Measurements from ENCODE around the gene TMEM250. TPM values are rescaled to one million over a fixed set of nuclear protein-coding genes. Genes with fewer than 3 reads are reported as not detected.
A peak's percentile ranks its signal among the peaks of the same experiment; 100 is the strongest.

TMEM250 gene
- total and polyA plus RNA-seq, 5 donors from 2014 or later, result 21.5 to 55.6 (median 45.6) TPM

DNA sequence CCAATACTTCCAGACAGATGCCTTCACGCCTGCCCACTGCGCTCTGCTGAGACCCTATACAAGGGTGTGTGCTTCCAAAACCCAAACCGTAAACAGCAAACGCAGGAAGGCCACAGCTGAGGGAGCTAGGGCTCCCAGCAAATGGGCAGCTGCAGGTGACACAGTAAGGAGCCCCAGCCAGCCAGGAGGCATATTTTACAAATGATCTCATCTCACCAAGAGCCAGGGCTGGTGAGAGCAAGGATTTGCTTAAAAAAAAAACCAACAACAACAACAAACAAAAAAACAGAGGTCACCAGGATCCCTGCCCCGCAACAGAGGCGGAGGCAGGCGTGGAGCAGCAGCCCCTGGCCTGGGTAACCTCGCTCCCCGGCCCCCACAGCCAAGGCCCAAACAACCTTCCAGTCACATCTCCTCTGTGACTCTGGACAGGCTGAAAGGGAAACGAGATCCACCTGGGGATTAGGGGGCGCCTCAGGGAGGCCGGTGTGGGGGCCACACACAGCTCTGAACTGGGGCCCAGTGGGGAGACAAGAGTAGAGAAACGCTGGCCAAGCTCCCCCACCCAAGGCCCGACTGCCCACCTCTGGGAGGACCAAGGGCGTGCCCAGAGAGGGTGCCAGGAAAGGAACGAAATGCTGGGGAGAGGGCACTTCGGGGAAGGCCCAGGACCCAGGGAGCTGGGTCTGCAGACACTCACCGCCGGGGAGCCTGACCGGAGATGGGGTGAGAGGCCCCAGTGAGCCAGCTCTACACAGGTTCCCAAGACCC lies 26.9 kb downstream of the TMEM250 start:
- Histone ChIP-seq H3K4me3 (ENCODE audit: low read depth, low read length) (no peak overlapping the region), H3K27ac (ENCODE audit: insufficient read depth, low read length, poor library complexity, severe bottlenecking) (no peak overlapping the region), H3K36me3 (ENCODE audit: control insufficient read depth, insufficient read depth, low read length) (no peaks in the 10 kb centered on the region), H3K27me3 (ENCODE audit: control insufficient read depth, insufficient read depth, low read length) (no peaks in the 10 kb centered on the region), H3K9me3 (ENCODE audit: control insufficient read depth in 2 of 2, low read length in 2 of 2) (no peaks in the 10 kb centered on the region), H3K4me1 (ENCODE audit: control insufficient read depth, insufficient read depth, low read length, poor library complexity, severe bottlenecking) (peaks cover 25% of the 10 kb centered on the region)
- DNase-seq (no peak), ATAC-seq (ENCODE audit: low read depth in 2 of 2) (no peak)
- Mint-ChIP-seq H3K27ac (peak overlapping the region in 1 of 3 donors; percentile 56), H3K36me3 (no peaks in the 10 kb centered on the region), H3K9me3 (no peaks in the 10 kb centered on the region), H3K4me3 (peak overlapping the region in 3 of 4 donors; percentile 41 to 87 (median 58)), H3K27me3 (peaks cover 5% of the 10 kb centered on the region), H3K4me1 (peaks cover 4 to 24% (median 7%) of the 10 kb centered on the region in 4 donors)

- peaks cover 5% of the 10 kb centered on the region for H3K27me3 Mint-ChIP-seq
- no peak for DNase-seq
- no peaks in the 10 kb centered on the region for H3K9me3 ChIP-seq (ENCODE audit: control insufficient read depth in 2 of 2, low read length in 2 of 2)
- H3K9me3 Mint-ChIP-seq, result no peaks in the 10 kb centered on the region
- H3K4me1 Mint-ChIP-seq, result peaks cover 4 to 20% (median 7%) of the 10 kb centered on the region in 4 donors
- no peaks in the 10 kb centered on the region for H3K27me3 ChIP-seq (ENCODE audit: control insufficient read depth, insufficient read depth, low read length)
- H3K4me3 ChIP-seq (ENCODE audit: low read depth, low read length), result no peak overlapping the region
- peak overlapping the region in 1 of 3 donors; percentile 56 for H3K27ac Mint-ChIP-seq
- H3K4me1 ChIP-seq (ENCODE audit: control insufficient read depth, insufficient read depth, low read length, poor library complexity, severe bottlenecking), result peaks cover 21% of the 10 kb centered on the region
- ATAC-seq (ENCODE audit: low read depth in 2 of 2), result no peak
- H3K36me3 Mint-ChIP-seq, result no peaks in the 10 kb centered on the region
- no peak overlapping the region for H3K27ac ChIP-seq (ENCODE audit: insufficient read depth, low read length, poor library complexity, severe bottlenecking)
- H3K4me3 Mint-ChIP-seq, result peak overlapping the region in 1 of 4 donors; percentile 84
- no peaks in the 10 kb centered on the region for H3K36me3 ChIP-seq (ENCODE audit: control insufficient read depth, insufficient read depth, low read length)
These were observed 27.7 kb downstream of the TMEM250 start for GRCh38 chr9:136090768-136091581.

DNA sequence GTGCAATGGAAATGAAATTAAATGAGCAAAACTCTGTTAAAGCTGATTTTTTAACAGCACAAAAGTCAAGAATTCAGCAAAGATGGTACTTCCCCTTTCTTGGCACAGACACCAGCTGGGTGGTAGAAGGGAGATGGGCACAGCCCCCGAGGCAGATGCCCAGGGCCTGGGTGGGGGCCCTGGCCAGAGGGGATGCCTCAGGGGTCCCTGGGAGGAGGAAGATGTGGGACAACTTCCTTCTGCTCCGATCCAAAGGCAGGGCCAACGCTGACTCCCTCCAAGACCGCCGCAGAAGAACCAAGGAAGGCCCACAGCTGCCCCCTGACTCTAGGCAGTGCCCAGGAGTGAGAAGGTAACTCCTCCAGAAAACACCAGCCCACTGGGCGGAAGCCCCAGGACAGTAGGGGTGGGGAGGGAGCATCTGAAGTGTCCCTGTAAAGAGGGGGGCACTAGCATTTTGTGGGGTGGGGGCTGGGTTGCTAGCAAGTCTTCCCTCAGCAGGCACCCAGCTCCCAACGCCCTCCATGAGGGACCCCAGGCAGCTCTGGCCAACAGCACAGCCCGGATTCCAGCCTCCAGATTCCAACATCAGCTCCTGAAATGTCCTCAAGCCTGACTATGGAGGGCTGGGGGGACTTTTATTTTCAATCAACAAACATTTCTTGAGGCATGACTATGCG lies 28.5 kb downstream of the TMEM250 start:
- H3K4me3 Mint-ChIP-seq, result peak overlapping the region in 2 of 4 donors; percentile 27 to 61
- no peak overlapping the region for H3K27ac Mint-ChIP-seq

GRCh38 chr9:136089697-136090045 lies 29.0 kb downstream of the TMEM250 start:
- no peak overlapping the region for H3K4me3 ChIP-seq (ENCODE audit: low read depth, low read length)
- ATAC-seq (ENCODE audit: low read depth in 2 of 2) (no peak), DNase-seq (peak in 2 of 3 donors; percentile 47 to 54)
- H3K27me3 Mint-ChIP-seq, result peaks cover 5% of the 10 kb centered on the region
- H3K36me3 Mint-ChIP-seq, result no peaks in the 10 kb centered on the region
- no peak overlapping the region for H3K27ac Mint-ChIP-seq
- H3K4me3 Mint-ChIP-seq, result peak overlapping the region in 2 of 4 donors; percentile 27 to 61
- no peaks in the 10 kb centered on the region for H3K36me3 ChIP-seq (ENCODE audit: control insufficient read depth, insufficient read depth, low read length)
- H3K27me3 ChIP-seq (ENCODE audit: control insufficient read depth, insufficient read depth, low read length), result no peaks in the 10 kb centered on the region
- no peaks in the 10 kb centered on the region for H3K9me3 ChIP-seq (ENCODE audit: control insufficient read depth in 2 of 2, low read length in 2 of 2)
- H3K4me1 Mint-ChIP-seq, result peaks cover 4 to 22% (median 8%) of the 10 kb centered on the region in 4 donors
- H3K4me1 ChIP-seq (ENCODE audit: control insufficient read depth, insufficient read depth, low read length, poor library complexity, severe bottlenecking), result peaks cover 17% of the 10 kb centered on the region
- H3K27ac ChIP-seq (ENCODE audit: insufficient read depth, low read length, poor library complexity, severe bottlenecking), result no peak overlapping the region
- no peaks in the 10 kb centered on the region for H3K9me3 Mint-ChIP-seq

More for the DNA sequence above, 28.5 kb downstream of the TMEM250 start:
- Mint-ChIP-seq H3K4me1 (peaks cover 4 to 20% (median 7%) of the 10 kb centered on the region in 4 donors), H3K27me3 (peaks cover 5% of the 10 kb centered on the region), H3K36me3 (no peaks in the 10 kb centered on the region), H3K9me3 (no peaks in the 10 kb centered on the region)
- H3K27me3 ChIP-seq (ENCODE audit: control insufficient read depth, insufficient read depth, low read length), result no peaks in the 10 kb centered on the region
- H3K9me3 ChIP-seq (ENCODE audit: control insufficient read depth in 2 of 2, low read length in 2 of 2), result no peaks in the 10 kb centered on the region
- DNase-seq, result no peak
- no peak overlapping the region for H3K4me3 ChIP-seq (ENCODE audit: low read depth, low read length)
- H3K4me1 ChIP-seq (ENCODE audit: control insufficient read depth, insufficient read depth, low read length, poor library complexity, severe bottlenecking), result peaks cover 17% of the 10 kb centered on the region
- H3K27ac ChIP-seq (ENCODE audit: insufficient read depth, low read length, poor library complexity, severe bottlenecking), result no peak overlapping the region
- H3K36me3 ChIP-seq (ENCODE audit: control insufficient read depth, insufficient read depth, low read length), result no peaks in the 10 kb centered on the region
- no peak for ATAC-seq (ENCODE audit: low read depth in 2 of 2)

DNA sequence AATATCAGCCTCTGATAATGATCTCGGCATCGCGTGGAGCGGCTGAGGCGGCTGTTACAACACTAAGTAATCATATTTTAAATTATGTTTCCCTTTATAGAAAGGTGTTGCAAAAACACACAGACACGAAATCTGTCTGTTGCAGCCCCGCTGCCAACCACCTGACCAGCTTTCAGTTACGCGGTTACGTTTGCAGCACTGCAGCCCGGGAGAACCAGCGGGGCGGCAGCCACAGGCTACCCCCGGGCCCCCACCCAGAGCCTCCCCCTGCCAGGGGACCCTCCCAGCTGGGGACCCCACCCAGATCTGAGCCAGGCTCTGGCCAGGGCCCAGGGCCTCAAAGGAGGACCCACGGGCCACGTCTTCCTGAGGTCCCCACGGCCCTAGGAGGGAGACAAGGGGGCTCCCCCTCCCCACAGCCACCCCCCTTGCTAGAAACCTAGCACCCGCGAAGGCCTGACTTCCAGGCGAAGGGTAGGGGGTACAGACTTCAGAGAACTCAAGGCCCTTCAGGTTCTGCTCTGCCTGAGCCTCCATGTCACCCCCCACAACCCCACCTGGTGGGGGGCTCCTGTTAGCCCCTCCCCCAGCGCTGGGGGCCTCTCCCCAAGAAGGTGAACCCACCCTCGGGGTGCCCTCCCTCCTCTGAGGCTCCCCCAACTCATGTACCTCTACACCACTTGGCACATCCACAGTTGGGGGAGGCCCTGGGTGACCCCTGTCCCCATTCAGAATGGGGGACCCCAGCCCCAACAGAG lies 29.6 kb downstream of the TMEM250 start:
- H3K4me1 Mint-ChIP-seq, result peaks cover 4 to 27% (median 11%) of the 10 kb centered on the region in 4 donors
- H3K27me3 ChIP-seq (ENCODE audit: control insufficient read depth, insufficient read depth, low read length), result no peaks in the 10 kb centered on the region
- H3K4me3 ChIP-seq (ENCODE audit: low read depth, low read length), result no peak overlapping the region
- no peak for ATAC-seq (ENCODE audit: low read depth in 2 of 2)
- H3K9me3 Mint-ChIP-seq, result no peaks in the 10 kb centered on the region
- H3K4me1 ChIP-seq (ENCODE audit: control insufficient read depth, insufficient read depth, low read length, poor library complexity, severe bottlenecking), result peaks cover 13% of the 10 kb centered on the region
- no peaks in the 10 kb centered on the region for H3K9me3 ChIP-seq (ENCODE audit: control insufficient read depth in 2 of 2, low read length in 2 of 2)
- no peaks in the 10 kb centered on the region for H3K36me3 Mint-ChIP-seq
- H3K27me3 Mint-ChIP-seq, result peaks cover 5% of the 10 kb centered on the region
- H3K27ac ChIP-seq (ENCODE audit: insufficient read depth, low read length, poor library complexity, severe bottlenecking), result no peak overlapping the region
- no peak overlapping the region for H3K4me3 Mint-ChIP-seq
- no peaks in the 10 kb centered on the region for H3K36me3 ChIP-seq (ENCODE audit: control insufficient read depth, insufficient read depth, low read length)
- H3K27ac Mint-ChIP-seq, result no peak overlapping the region
- DNase-seq, result no peak

GRCh38 chr9:136088481-136088938 lies 30.2 kb downstream of the TMEM250 start:
- Mint-ChIP-seq H3K4me1 (peaks cover 4 to 24% (median 11%) of the 10 kb centered on the region in 4 donors), H3K36me3 (no peaks in the 10 kb centered on the region), H3K4me3 (no peak overlapping the region), H3K27me3 (peaks cover 5% of the 10 kb centered on the region), H3K27ac (no peak overlapping the region), H3K9me3 (no peaks in the 10 kb centered on the region)
- no peaks in the 10 kb centered on the region for H3K9me3 ChIP-seq (ENCODE audit: control insufficient read depth in 2 of 2, low read length in 2 of 2)
- no peak for DNase-seq
- H3K4me3 ChIP-seq (ENCODE audit: low read depth, low read length), result no peak overlapping the region
- H3K36me3 ChIP-seq (ENCODE audit: control insufficient read depth, insufficient read depth, low read length), result no peaks in the 10 kb centered on the region
- H3K27me3 ChIP-seq (ENCODE audit: control insufficient read depth, insufficient read depth, low read length), result no peaks in the 10 kb centered on the region
- peaks cover 8% of the 10 kb centered on the region for H3K4me1 ChIP-seq (ENCODE audit: control insufficient read depth, insufficient read depth, low read length, poor library complexity, severe bottlenecking)
- no peak overlapping the region for H3K27ac ChIP-seq (ENCODE audit: insufficient read depth, low read length, poor library complexity, severe bottlenecking)
- no peak for ATAC-seq (ENCODE audit: low read depth in 2 of 2)

Measured in CD4-positive, CD25-positive, alpha-beta regulatory T cell (primary cell).